Fibroblast of skin of right biceps (primary cell): ENCODE results near the gene FTCDNL1.

Experiments used
- DNase-seq: peaks from one replicate; pipeline ENCODE4 v3.0.0-alpha.2; 2013

FTCDNL1 gene

GRCh38 chr2:199841409-199841808, 9.6 kb downstream of the FTCDNL1 start:
- no peak for DNase-seq

GRCh38 chr2:199838399-199838798, 12.6 kb downstream of the FTCDNL1 start:
- no peak for DNase-seq

GRCh38 chr2:199836943-199837342, 14.0 kb downstream of the FTCDNL1 start:
- DNase-seq: no peak

- no peak for DNase-seq
Observed at GRCh38 chr2:199833525-199833924, 17.5 kb downstream of the FTCDNL1 start.

GRCh38 chr2:199830531-199830930, 20.5 kb downstream of the FTCDNL1 start:
- peak; percentile 60 for DNase-seq

GRCh38 chr2:199829628-199830027, 21.4 kb downstream of the FTCDNL1 start:
- no peak for DNase-seq

GRCh38 chr2:199819746-199820145, 31.2 kb downstream of the FTCDNL1 start:
- DNase-seq: no peak

GRCh38 chr2:199818754-199819153, 32.2 kb downstream of the FTCDNL1 start:
- no peak for DNase-seq

- no peak for DNase-seq
Observed at GRCh38 chr2:199818026-199818425, 33.0 kb downstream of the FTCDNL1 start.

GRCh38 chr2:199814817-199815211, 36.2 kb downstream of the FTCDNL1 start:
- peak; percentile 22 for DNase-seq

GRCh38 chr2:199814101-199814816, 36.7 kb downstream of the FTCDNL1 start:
- DNase-seq: peak; percentile 45

- no peak for DNase-seq
Observed at GRCh38 chr2:199812493-199812892, 38.5 kb downstream of the FTCDNL1 start.

GRCh38 chr2:199811346-199811745, 39.6 kb downstream of the FTCDNL1 start:
- DNase-seq: peak; percentile 48

GRCh38 chr2:199810422-199811171, 40.4 kb downstream of the FTCDNL1 start:
- DNase-seq: peak; percentile 77

GRCh38 chr2:199807966-199808365, 43.0 kb downstream of the FTCDNL1 start:
- no peak for DNase-seq

- no peak for DNase-seq
Observed at GRCh38 chr2:199806179-199806578, 44.8 kb downstream of the FTCDNL1 start.

- DNase-seq: no peak
Observed at GRCh38 chr2:199804831-199805230, 46.2 kb downstream of the FTCDNL1 start.

- peak; percentile 59 for DNase-seq
Observed at GRCh38 chr2:199798831-199799580, 52.0 kb downstream of the FTCDNL1 start.

- DNase-seq: no peak
Observed at GRCh38 chr2:199797431-199798403, 53.3 kb downstream of the FTCDNL1 start.

- no peak for DNase-seq
Observed at GRCh38 chr2:199792381-199792780, 58.6 kb downstream of the FTCDNL1 start.

- DNase-seq: no peak
Observed at GRCh38 chr2:199791326-199791725, 59.7 kb downstream of the FTCDNL1 start.

GRCh38 chr2:199784512-199784911, 66.5 kb downstream of the FTCDNL1 start:
- DNase-seq: no peak
